Spinal cord (tissue), 10 donors: ENCODE data around the gene LMLN. TPM values are rescaled to one million over a fixed set of nuclear protein-coding genes. Genes with fewer than 3 reads are reported as not detected.

Source experiments
- DNase-seq, 6 donors: peaks; one replicate each; pipeline versions ENCODE4 v3.0.0 to v3.0.0-alpha.2; 2013 to 2015; ENCODE audit warnings: low spot score in 6 of 6, low read depth in 4 of 6
- H3K27ac ChIP-seq: one replicate; pipeline ENCODE4 v1.5.1; 2013; ENCODE audit warnings: low read depth, low read length, control low read depth
- H3K27me3 ChIP-seq: one replicate; pipeline ENCODE4 v1.6.1; 2013; ENCODE audit warnings: low read length; ENCODE audit not compliant: control insufficient read depth, insufficient read depth
- H3K36me3 ChIP-seq: one replicate; pipeline ENCODE4 v1.6.1; 2013; ENCODE audit warnings: low read length; ENCODE audit not compliant: control insufficient read depth, insufficient read depth
- H3K4me1 ChIP-seq: one replicate; pipeline ENCODE4 v1.6.1; 2013; ENCODE audit warnings: low read length; ENCODE audit not compliant: control insufficient read depth, insufficient read depth
- H3K4me3 ChIP-seq: one replicate; pipeline ENCODE4 v1.5.1; 2013; ENCODE audit warnings: low read depth, low read length, control low read depth
- H3K9me3 ChIP-seq: one replicate; pipeline ENCODE4 v1.6.1; 2013; ENCODE audit warnings: low read length; ENCODE audit not compliant: control insufficient read depth, insufficient read depth
- WGBS: methylation state at CpG from one replicate; pipeline ENCODE4 v1.1.5; 2013; ENCODE audit warnings: missing lambda C conversion rate; ENCODE audit not compliant: insufficient coverage; 5-methylcytosine and 5-hydroxymethylcytosine counted together
- polyA plus RNA-seq, 2 donors: library from polyadenylated mRNA; unstranded; fragments of 120-200 nt; gene quantifications; one replicate each; pipeline ENCODE4 v1.2.1, GENCODE V29; 2013; ENCODE audit not compliant: insufficient read length in 2 of 2
- total RNA-seq, 2 donors: library from RNA; depleted of rRNA in 1 of 2; stranded (reverse); fragments of 120-200 nt in 1 of 2; fragments of >200 nt in 1 of 2; gene quantifications; one replicate each; pipeline versions ENCODE4 v1.2.3 to v1.2.4, GENCODE V29; 2013 to 2014
- donor health status: healthy.

The LMLN gene
- total and polyA plus RNA-seq, 4 donors: 8.5 to 16.3 (median 9.8) TPM

DNA sequence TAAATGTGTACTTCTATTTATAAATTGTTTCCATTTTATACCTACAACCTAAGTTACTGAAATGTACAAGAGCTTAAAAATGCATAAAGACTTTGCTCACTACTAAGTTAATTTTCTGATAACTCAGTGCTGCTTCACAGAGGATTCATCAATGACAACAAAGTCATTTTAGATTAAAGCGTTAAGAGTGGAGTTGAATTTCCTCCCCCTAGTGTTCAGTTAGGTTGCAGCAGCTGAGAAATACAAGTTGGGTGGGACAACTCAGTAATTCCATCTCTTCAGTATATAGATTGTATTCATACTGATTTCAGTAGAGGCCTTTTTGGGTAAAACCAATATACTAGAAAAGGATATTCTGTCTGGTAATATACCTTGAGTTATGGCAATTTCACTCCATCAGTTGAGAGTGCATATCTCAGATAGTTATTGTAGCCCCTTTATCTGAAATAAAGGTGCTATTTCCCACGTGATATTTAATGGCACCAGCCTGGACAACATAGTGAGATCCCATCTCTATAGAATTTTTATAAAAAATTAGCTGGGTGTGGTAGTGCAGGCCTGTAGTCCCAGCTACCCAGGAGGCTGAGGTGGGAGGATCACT lies 17.0 kb upstream of the LMLN start:
- no peak overlapping the region for H3K27ac ChIP-seq
- H3K27me3 ChIP-seq: no peaks in the 10 kb centered on the region
- H3K36me3 ChIP-seq: peaks cover 8% of the 10 kb centered on the region
- WGBS: no CpG with 5 or more reads among the region's 2 CpGs
- H3K4me3 ChIP-seq: no peak overlapping the region
- H3K4me1 ChIP-seq: no peaks in the 10 kb centered on the region
- H3K9me3 ChIP-seq: no peaks in the 10 kb centered on the region
- peak in 2 of 6 donors; percentile 57 to 70 for DNase-seq

DNA sequence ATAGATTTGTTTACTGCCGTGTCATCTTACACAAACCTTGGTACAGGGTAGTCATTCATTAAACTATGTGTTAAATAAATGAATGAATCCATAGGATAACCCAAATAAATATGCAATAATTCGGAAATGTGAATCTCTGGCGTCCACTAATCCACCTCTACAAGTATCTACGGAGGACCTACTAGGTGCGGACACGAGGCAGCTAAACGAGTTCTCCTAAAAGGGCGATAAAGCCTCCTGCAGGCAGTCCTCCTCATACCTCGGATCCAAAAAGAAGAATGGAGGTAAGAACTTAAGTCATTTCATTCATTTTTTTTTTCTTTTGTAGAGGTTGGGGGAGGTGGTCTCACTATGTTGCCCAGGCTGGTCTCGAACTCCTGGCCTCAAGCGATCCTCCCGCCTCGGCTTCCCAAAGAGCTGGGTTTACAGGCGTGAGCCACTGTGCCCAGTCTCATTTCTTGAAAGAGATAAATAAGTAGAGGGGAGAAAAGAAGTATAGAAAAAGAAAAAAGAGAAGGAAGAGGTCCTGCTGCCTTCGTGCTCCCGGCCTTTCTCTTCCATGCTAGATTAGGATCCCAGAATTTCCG lies 10.7 kb upstream of the LMLN start:
- H3K27ac ChIP-seq: peak overlapping the region; percentile 98
- DNase-seq: no peak
- H3K27me3 ChIP-seq: no peaks in the 10 kb centered on the region
- H3K4me3 ChIP-seq: peak overlapping the region; percentile 83
- 3% methylated on average over 8 of the region's 17 CpGs for WGBS
- H3K9me3 ChIP-seq: no peaks in the 10 kb centered on the region
- peaks cover 29% of the 10 kb centered on the region for H3K36me3 ChIP-seq
- H3K4me1 ChIP-seq: peaks cover 21% of the 10 kb centered on the region

DNA sequence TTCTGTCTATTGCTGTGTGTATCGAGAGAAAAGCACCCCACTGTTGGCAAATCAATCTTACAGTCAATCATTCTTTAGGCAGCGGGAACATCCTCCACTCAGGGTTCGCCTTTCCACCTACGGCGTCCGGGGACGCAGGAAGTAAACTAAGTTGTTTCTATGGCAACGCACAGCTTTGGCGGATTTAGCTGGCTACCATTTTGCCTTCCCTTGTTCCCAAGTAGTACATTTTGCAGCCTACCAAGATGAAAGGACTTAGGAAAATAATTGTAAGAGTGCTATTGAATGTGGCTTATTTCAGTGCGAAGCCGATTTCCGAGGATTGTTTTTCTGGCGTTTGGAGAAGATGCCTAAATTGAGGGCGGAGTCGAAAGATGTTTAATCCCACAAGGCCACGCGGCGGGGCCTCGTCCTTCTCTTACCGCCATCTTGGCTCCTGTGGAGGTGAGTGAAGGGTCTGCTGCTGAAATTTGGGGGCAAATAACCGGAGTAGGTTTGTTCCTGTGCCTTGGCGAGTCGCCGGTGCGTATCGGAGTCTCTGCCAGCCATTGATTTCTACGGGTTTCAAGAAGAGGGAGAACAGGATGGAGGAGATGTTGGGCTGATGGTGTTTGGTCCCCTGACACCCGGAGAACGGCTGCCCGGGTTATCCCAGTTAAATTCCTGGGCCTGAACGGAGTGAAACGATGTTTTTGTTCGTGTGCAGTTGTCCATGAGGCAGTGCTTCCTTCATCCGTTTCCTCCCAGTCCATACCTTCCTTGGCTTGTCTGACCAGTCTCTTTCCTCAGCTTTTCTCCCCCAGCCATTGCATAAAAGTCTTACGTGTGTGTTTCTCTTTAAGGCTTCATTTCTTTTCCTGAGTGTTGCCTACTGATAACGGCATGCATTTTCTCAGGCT lies 10.0 kb upstream of the LMLN start, which contains the start of gene RPL35A:
Gene RPL35A, plus strand, starts transcription at position 413 of the 899 bp plus-strand sequence. CDS start 778 bp downstream, outside the sequence.
- Histone ChIP-seq H3K27me3 (no peaks in the 10 kb centered on the region), H3K36me3 (peaks cover 33% of the 10 kb centered on the region), H3K27ac (peak within 1 kb of the TSS; percentile 98), H3K4me1 (peaks cover 21% of the 10 kb centered on the region), H3K9me3 (no peaks in the 10 kb centered on the region), H3K4me3 (peak within 1 kb of the TSS; percentile 83)
- peak; percentile 95 to 100 (median 97) for DNase-seq
- WGBS: 0% methylated on average over 32 of the region's 36 CpGs

DNA sequence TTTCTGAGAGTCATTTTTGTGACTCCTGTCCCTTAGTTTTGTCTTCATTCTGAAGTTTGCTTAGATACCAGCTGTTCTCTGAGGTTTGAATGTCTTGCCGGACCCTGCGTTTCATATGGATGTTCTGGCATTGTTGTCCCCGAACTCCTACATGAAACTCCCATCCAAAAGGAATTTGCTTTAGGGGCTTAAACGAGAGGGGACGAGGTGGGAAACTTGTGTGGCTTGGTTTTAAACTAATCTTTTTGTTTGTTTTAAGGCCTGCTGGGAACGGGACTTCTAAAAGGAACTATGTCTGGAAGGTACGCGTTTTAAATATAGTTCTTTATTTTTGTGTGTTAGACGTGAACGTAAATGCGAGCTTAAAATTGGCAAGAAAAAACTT lies 9.3 kb upstream of the LMLN start:
- Histone ChIP-seq H3K4me3 (peak overlapping the region; percentile 83), H3K27me3 (no peaks in the 10 kb centered on the region), H3K36me3 (peaks cover 37% of the 10 kb centered on the region), H3K27ac (peak overlapping the region; percentile 98), H3K4me1 (peaks cover 21% of the 10 kb centered on the region), H3K9me3 (no peaks in the 10 kb centered on the region)
- DNase-seq: no peak
- 3% methylated on average over 11 of the region's 11 CpGs for WGBS

DNA sequence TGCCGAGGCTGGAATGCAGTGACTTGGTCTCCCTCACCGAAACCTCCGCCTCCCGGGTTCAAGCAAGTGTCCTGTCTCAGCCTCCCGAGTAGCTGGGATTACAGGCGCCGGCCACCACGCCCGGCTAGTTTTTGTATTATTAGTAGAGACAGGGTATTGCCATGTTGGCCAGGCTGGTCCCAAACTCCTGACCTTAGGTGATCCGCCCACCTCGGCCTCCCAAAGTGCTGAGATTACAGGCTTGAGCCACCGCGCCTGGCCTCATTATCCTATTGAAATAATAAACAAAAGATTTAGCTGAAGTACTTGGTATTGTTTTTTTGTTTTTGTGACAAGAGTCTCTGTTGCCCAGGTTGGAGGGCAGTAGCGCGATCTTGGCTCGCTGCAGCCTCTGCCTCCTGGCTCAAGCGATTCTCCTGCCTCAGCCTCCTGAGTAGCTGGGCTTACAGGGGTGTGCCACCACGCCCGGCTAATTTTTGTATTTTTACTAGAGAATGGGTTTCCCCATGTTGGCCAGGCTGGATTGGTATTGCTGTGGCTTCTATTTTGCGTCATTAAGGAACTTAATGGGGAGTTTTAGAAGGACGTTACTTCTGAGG lies 8.5 kb upstream of the LMLN start:
- no peak overlapping the region for H3K27ac ChIP-seq
- no peak for DNase-seq
- H3K4me1 ChIP-seq: peaks cover 21% of the 10 kb centered on the region
- H3K36me3 ChIP-seq: peaks cover 45% of the 10 kb centered on the region
- WGBS: 89% methylated on average over 17 of the region's 21 CpGs
- H3K4me3 ChIP-seq: peak overlapping the region; percentile 83
- H3K9me3 ChIP-seq: no peaks in the 10 kb centered on the region
- no peaks in the 10 kb centered on the region for H3K27me3 ChIP-seq

DNA sequence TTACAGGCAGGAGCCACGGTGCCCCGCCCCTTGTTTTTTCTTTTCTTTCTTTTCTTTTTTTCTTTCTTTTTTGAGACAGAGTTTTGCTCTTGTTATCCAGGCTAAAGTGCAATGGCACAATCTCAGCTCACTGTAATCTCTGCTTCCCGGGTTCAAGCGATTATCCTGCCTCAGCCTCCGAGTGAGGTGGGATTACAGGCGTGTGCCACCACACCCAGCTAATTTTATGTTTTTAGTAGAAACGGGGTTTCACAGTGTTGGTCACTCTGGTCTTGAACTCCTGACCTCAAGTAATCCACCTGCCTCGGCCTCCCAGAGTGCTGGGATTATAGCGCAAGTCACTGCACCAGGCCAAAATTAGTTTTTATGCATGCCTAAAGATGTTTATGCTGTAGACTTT lies 7.6 kb upstream of the LMLN start:
- H3K36me3 ChIP-seq: peaks cover 50% of the 10 kb centered on the region
- H3K4me1 ChIP-seq: peaks cover 24% of the 10 kb centered on the region
- no peak overlapping the region for H3K4me3 ChIP-seq
- no peak overlapping the region for H3K27ac ChIP-seq
- no peaks in the 10 kb centered on the region for H3K27me3 ChIP-seq
- no peak for DNase-seq
- WGBS: 92% methylated on average over 4 of the region's 9 CpGs
- H3K9me3 ChIP-seq: no peaks in the 10 kb centered on the region

DNA sequence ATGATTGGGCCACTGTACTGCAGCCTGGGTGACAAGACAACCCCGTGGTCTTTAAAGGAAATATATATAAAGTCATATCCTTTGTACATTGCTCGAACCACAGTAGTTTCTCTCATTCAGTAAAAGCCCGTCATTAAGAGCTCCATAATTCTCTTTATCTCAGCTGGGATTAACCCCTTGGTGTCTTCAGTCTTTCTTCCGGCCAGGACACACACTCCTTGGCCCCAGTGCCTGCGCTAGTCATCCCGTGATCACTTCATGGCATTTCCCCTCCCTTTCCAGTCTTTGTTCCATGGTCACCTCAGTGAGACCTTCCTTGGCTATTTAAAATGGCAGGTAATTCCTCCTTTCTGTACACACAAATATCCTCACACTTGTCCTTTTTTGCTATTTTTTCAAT lies 6.7 kb upstream of the LMLN start:
- Histone ChIP-seq H3K4me3 (no peak overlapping the region), H3K27me3 (no peaks in the 10 kb centered on the region), H3K9me3 (no peaks in the 10 kb centered on the region), H3K4me1 (peaks cover 25% of the 10 kb centered on the region), H3K27ac (no peak overlapping the region), H3K36me3 (peaks cover 51% of the 10 kb centered on the region)
- no peak for DNase-seq
- 72% methylated on average over 5 of the region's 6 CpGs for WGBS

DNA sequence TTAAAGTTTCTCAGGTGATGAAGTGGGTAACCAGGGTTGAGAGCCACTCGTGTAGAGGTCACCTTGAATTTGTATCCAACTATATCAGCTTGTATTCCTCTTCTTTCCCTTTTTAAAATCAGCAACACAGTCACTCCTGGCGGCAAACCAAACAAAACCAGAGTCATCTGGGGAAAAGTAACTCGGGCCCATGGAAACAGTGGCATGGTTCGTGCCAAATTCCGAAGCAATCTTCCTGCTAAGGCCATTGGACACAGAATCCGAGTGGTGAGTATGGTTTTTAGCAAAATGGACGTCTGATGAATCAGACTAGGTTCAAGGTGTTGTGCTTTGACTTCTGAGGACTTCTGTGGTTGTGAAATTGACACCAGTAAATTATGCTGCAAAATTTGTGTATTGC lies 6.1 kb upstream of the LMLN start:
- H3K4me1 ChIP-seq: peaks cover 28% of the 10 kb centered on the region
- H3K27ac ChIP-seq: no peak overlapping the region
- H3K36me3 ChIP-seq: peaks cover 51% of the 10 kb centered on the region
- 81% methylated on average over 6 of the region's 7 CpGs for WGBS
- no peaks in the 10 kb centered on the region for H3K27me3 ChIP-seq
- H3K4me3 ChIP-seq: no peak overlapping the region
- no peak for DNase-seq
- no peaks in the 10 kb centered on the region for H3K9me3 ChIP-seq

DNA sequence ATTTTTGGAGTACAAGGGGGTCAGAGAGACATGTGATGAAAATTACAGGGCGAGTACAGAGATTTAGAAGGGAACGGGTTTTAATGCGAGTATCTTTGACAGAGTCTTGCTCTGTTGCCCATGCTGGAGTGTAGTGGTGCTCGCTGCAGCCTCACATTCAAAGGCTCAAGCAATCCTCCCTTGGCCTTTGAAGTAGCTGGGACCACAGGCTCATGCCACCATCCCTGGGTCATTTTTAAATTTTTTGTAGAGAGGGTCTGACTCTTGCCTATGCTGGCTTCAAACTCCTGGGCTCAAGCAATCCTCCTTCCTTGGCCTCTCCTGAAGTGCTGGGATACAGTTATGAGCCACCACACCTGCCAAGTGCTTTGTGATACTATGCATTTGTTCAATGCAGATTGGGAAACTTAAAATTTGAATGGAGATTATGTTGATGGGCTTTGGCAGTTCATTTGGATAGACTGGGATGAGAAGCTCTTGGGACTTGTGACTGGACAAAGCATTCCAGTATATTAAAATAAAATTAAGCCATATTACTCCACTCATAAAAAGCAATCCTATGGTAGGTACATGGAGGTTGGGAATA lies 4.0 kb upstream of the LMLN start:
- no peak overlapping the region for H3K27ac ChIP-seq
- no peak for DNase-seq
- 90% methylated on average over 3 of the region's 4 CpGs for WGBS
- H3K36me3 ChIP-seq: peaks cover 51% of the 10 kb centered on the region
- no peaks in the 10 kb centered on the region for H3K27me3 ChIP-seq
- H3K9me3 ChIP-seq: no peaks in the 10 kb centered on the region
- H3K4me1 ChIP-seq: peaks cover 33% of the 10 kb centered on the region
- H3K4me3 ChIP-seq: no peak overlapping the region
